Testis (tissue), 3 donors: ENCODE measurements around the gene UCK2. TPM values are rescaled to one million over a fixed set of nuclear protein-coding genes. Genes with fewer than 3 reads are reported as not detected.
"Not testable (repeated sequence)": the region's sequence is repeated elsewhere in the genome, so short reads cannot be mapped to it uniquely, and the experiment has no call there.

Experiments used
- DNase-seq: peaks from one replicate; pipeline ENCODE4 v3.0.0-alpha.2; 2019
- H3K27ac ChIP-seq, 2 donors: fragments of 200-600 bp; sonication (generic); one replicate each; pipeline ENCODE4 v1.5.1; 2019
- H3K27me3 ChIP-seq: fragments of 200-600 bp; sonication (generic); one replicate; pipeline ENCODE4 v1.5.1; 2019
- H3K36me3 ChIP-seq: fragments of 200-600 bp; sonication (generic); one replicate; pipeline ENCODE4 v1.5.1; 2017; ENCODE audit warnings: low read depth; ENCODE audit errors: missing control alignments
- H3K4me1 ChIP-seq: fragments of 200-600 bp; sonication (generic); one replicate; pipeline ENCODE4 v1.5.1; 2019
- H3K4me3 ChIP-seq, 2 donors: fragments of 200-600 bp; sonication (generic); one replicate each; pipeline ENCODE4 v1.5.1; 2017 to 2019
- H3K9me3 ChIP-seq: fragments of 200-600 bp; sonication (generic); one replicate; pipeline ENCODE4 v1.5.1; 2017
- CTCF ChIP-seq, 3 experiments: fragments of 450-650 bp in 2 of 3; fragments of 200-600 bp in 1 of 3; sonication (generic) in 1 of 3; IDR thresholded peaks; one replicate each; pipeline ENCODE4 v1.5.1; 2016 to 2019; ENCODE audit warnings: antibody characterized with exemption in 3 of 3, mild to moderate bottlenecking in 2 of 3, moderate library complexity in 1 of 3
- POLR2A ChIP-seq: fragments of 450-650 bp; IDR thresholded peaks from one replicate; pipeline ENCODE4 v1.6.1; 2017; ENCODE audit warnings: antibody characterized with exemption, mild to moderate bottlenecking, moderate library complexity
- WGBS, 2 donors: methylation state at CpG; one replicate each; pipeline ENCODE4 v1.1.5; 2018; 5-methylcytosine and 5-hydroxymethylcytosine counted together
- intact Hi-C: fragments of 100-400 bp; cut with DNase I; formaldehyde crosslinking; loops from one replicate; pipeline ENCODE4 v1.15.1; 2023; ENCODE audit warnings: low total_unique reads
- polyA plus RNA-seq: library from polyadenylated mRNA; stranded (reverse); fragments of 350-450 nt; fragmentation: Illumina TruSeq; extraction: RNeasy Lipid Tissue Mini Kit (QIAGEN cat#74804); gene quantifications from one replicate; pipeline ENCODE4 v1.2.3, GENCODE V29; 2014; ENCODE audit warnings: low read depth, low replicate concordance; ENCODE audit not compliant: insufficient read depth
- total RNA-seq, 2 donors: library from RNA; depleted of rRNA; stranded (reverse); fragments of >200 nt; gene quantifications; one replicate each; pipeline ENCODE4 v1.2.3, GENCODE V29; 2016

The UCK2 gene
- total and polyA plus RNA-seq, 3 donors from 2014 or later = 27.6 to 29.9 (median 29.7) TPM

- intact Hi-C loops = no loop called here
These were observed 31.5 kb upstream of the UCK2 start for GRCh38 chr1:165795894-165796293.

GRCh38 chr1:165799387-165799786 is 28.0 kb upstream of the UCK2 start:
- H3K4me3 ChIP-seq = no peak overlapping the region
- intact Hi-C loops = no loop called here
- no peaks in the 10 kb centered on the region for H3K36me3 ChIP-seq
- no peaks in the 10 kb centered on the region for H3K9me3 ChIP-seq
- DNase-seq = no peak
- TF ChIP-seq CTCF (IDR thresholded peaks at IDR 0.05) = no peak
- no peaks in the 10 kb centered on the region for H3K4me1 ChIP-seq
- no peak overlapping the region for H3K27ac ChIP-seq
- H3K27me3 ChIP-seq = no peaks in the 10 kb centered on the region

More at GRCh38 chr1:165795894-165796293, 31.5 kb upstream of the UCK2 start:
- Histone ChIP-seq H3K36me3 (no peaks in the 10 kb centered on the region), H3K4me3 (no peak overlapping the region), H3K4me1 (no peaks in the 10 kb centered on the region), H3K9me3 (no peaks in the 10 kb centered on the region), H3K27me3 (no peaks in the 10 kb centered on the region), H3K27ac (no peak overlapping the region)
- no peak for DNase-seq
- WGBS, 2 donors = 78 to 84% methylated on average over 2 of the region's 2 CpGs
- no peak for TF ChIP-seq POLR2A
- TF ChIP-seq CTCF (IDR thresholded peaks at IDR 0.05) = no peak

- H3K9me3 ChIP-seq, DNase-seq, H3K27ac ChIP-seq, H3K36me3 ChIP-seq, H3K4me1 ChIP-seq, H3K4me3 ChIP-seq, H3K27me3 ChIP-seq, intact Hi-C loops: not testable (repeated sequence)
- 53 to 69% methylated on average over 1 of the region's 1 CpG for WGBS, 2 donors
These were observed 22.9 kb upstream of the UCK2 start for GRCh38 chr1:165804513-165804912.

GRCh38 chr1:165807613-165808012 is 19.8 kb upstream of the UCK2 start:
- H3K4me3 ChIP-seq = no peak overlapping the region
- intact Hi-C loops = no loop called here
- TF ChIP-seq POLR2A = no peak
- TF ChIP-seq CTCF (IDR thresholded peaks at IDR 0.05) = no peak
- no peaks in the 10 kb centered on the region for H3K9me3 ChIP-seq
- H3K4me1 ChIP-seq = no peaks in the 10 kb centered on the region
- DNase-seq = no peak
- H3K27ac ChIP-seq = no peak overlapping the region
- H3K27me3 ChIP-seq = no peaks in the 10 kb centered on the region
- no peaks in the 10 kb centered on the region for H3K36me3 ChIP-seq

- no peaks in the 10 kb centered on the region for H3K27me3 ChIP-seq
- H3K9me3 ChIP-seq = no peaks in the 10 kb centered on the region
- no peak overlapping the region for H3K27ac ChIP-seq
- 50 to 51% methylated on average over 3 of the region's 3 CpGs for WGBS, 2 donors
- no peaks in the 10 kb centered on the region for H3K36me3 ChIP-seq
- intact Hi-C loops = no loop called here
- no peaks in the 10 kb centered on the region for H3K4me1 ChIP-seq
- no peak overlapping the region for H3K4me3 ChIP-seq
- TF ChIP-seq POLR2A (no peak), CTCF (IDR thresholded peaks at IDR 0.05) (no peak)
- peak; percentile 20 for DNase-seq
These were observed 11.7 kb upstream of the UCK2 start for GRCh38 chr1:165815725-165816124.
